ELF-1 (cell line): ENCODE results near the gene USP10.

Experiments used
- DNase-seq: peaks from one replicate; pipeline ENCODE4 v3.0.0-alpha.2; 2016; ENCODE audit warnings: low read depth, low spot score

Gene USP10

DNA sequence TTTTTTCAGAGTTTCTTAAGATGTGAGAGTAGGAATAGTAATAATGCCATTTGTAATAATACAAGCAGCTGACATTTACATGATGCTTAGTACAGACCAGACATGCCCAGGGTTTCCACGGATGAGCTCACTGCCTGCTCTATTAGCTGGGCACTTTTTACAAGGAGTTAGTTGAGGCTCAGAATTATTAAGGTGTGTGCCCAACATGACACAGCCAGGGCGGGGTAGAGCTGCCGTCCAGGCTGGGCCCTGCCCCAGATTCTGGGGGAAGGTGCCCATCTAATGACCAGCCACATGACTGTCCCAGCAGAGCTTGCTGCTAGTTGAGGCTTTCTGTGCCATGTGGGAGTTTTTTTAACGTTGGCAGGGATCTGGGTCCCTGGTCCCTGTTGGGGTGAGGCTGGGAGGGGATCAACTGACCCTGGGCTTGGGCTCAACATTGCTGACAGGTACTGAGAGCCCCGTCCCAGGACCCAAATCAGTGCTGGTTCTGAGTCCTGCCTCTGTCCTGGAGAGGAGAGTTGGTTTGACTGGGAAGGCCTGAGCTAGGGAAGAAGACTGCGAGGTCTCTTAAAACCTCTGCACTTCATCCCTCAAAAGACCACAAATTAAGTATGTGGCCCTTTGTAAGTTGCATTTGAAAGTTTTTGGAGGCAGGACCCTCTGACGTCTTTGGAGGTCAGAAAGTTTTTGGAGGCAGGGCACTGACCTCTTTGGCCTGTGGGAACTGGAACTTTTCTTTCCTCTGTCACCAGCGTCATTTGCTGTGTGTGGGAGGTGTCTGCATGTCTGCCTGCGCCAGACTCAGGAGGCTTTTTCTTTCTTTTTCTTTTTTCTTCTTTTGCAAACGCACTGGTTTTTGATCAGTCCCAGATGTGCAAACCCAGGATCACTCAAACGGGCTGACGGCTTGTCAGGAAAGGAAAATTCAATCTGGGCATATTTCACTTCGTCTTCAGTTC is 122.2 kb downstream of the USP10 start:
- DNase-seq, result no peak

DNA sequence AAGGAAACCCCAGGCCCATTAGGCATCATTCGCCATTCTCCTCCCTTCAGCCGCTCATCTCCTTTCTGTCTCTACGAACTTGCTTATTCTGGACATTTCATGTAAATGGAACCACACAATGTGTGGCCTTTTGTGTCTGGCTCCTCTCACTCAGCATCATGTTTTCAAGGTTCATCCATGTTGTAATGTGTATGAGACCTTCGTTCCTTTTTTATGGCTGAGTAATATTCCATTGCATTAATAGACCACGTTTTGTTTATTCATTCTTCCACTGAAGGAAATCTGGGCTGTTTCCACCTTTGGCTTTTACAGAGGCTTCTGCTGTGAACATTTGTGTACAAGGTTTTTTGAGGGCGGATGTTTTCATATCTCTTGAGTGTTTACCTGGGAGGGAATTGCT is 123.2 kb downstream of the USP10 start:
- no peak for DNase-seq

DNA sequence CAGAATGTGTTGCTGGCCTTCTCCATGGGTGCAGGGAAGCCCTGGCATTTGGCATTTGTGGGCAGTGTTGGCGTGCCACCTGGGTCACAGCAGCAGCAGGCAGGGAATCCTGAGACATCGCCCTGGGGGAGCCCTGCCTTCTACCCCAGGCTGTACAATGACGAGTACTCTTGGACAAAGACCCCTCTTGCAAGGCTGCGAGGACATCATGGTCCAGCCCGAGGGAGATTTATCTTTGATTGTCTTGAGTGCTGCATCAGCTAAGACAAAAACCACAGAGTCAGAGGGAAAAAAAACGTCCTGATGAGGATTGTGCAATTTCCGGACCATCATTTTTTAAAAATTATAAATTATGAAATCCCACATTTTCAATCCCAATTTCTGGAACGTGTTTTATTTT is 123.7 kb downstream of the USP10 start:
- DNase-seq, result no peak

- DNase-seq, result no peak
Measured at GRCh38 chr16:84823926-84824325, 124.1 kb downstream of the USP10 start.

DNA sequence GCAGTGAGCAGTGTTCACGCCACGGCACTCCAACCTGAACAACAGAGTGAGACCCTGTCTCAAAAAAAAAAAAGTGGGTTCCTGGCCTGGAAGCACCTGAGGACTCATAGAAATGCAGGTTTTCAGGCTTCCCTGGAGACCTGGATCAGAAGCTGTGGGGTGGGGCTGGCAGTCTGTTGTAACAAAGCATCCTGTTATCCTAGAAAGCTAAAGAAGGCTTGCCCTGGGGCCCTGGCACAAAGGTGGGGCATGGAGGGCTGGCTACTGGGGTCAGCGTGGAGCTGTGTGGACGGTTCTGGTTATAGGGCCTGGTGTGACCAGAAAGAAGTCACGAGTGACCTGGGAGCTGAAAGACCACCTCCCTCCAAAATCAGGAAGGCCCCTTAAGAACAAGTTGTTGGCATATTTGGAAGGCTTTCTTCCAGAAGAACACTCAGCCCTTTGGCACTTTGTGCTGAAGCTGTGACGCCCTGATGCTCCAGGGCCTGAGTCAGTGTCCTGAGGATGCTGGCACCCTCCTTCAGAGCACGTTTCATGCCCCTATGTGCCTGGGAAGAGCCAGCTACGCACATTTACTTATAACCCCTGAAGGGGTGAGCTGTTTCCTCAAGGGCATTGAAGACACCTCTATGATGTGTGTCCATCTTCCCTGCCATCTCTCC is 126.2 kb downstream of the USP10 start:
- no peak for DNase-seq

- peak; percentile 64 for DNase-seq
Measured at GRCh38 chr16:84826558-84826941, 126.8 kb downstream of the USP10 start.

GRCh38 chr16:84827131-84827574 is 127.4 kb downstream of the USP10 start:
- DNase-seq, result peak; percentile 81

- peak; percentile 71 for DNase-seq
Measured at GRCh38 chr16:84827897-84828296, 128.1 kb downstream of the USP10 start.

DNA sequence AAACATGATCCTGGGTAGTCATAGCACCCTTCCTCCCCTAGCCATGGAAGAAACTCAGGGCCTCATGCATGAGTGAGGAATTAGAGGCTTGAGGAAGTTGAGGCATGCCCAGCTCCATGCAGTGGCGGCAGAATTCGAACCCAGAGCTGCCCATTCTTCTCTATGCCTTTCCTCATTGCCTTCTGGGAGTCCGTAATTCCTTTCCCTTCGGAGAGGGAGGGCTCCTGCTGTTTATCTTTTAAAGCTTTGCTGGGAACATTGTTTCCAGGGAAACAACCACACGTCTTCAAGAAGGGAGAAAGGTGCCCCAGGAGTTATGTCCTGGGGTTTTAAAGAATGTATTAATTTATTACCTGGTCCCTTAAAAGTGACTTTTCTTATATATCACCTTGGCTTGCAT is 128.5 kb downstream of the USP10 start:
- no peak for DNase-seq
